Subcutaneous abdominal adipose tissue (tissue), 5 donors: ENCODE measurements around the gene BABAM2.

ENCODE experiments used
- H3K27ac ChIP-seq: one replicate; pipeline ENCODE4 v1.7.0; 2013; ENCODE audit warnings: low read depth, mild to moderate bottlenecking, inconsistent platforms, low read length, moderate library complexity
- H3K27me3 ChIP-seq, 5 donors: one replicate each; pipeline ENCODE4 v1.7.0; 2013; ENCODE audit warnings: low read length in 5 of 5, inconsistent platforms in 1 of 5; ENCODE audit not compliant: control insufficient read depth in 5 of 5, insufficient read depth in 4 of 5
- H3K36me3 ChIP-seq, 5 donors: one replicate each; pipeline ENCODE4 v1.7.0; 2013; ENCODE audit warnings: low read length in 5 of 5; ENCODE audit not compliant: control insufficient read depth in 5 of 5, insufficient read depth in 5 of 5
- H3K4me1 ChIP-seq, 5 donors: one replicate each; pipeline ENCODE4 v1.7.0; 2013; ENCODE audit warnings: low read length in 5 of 5, mild to moderate bottlenecking in 3 of 5, moderate library complexity in 1 of 5; ENCODE audit not compliant: control insufficient read depth in 5 of 5, insufficient read depth in 5 of 5
- H3K4me3 ChIP-seq, 5 donors: one replicate each; pipeline ENCODE4 v1.7.0; 2013; ENCODE audit warnings: low read length in 5 of 5, low read depth in 1 of 5
- H3K9ac ChIP-seq, 5 donors: one replicate each; pipeline ENCODE4 v1.7.0; 2013; ENCODE audit warnings: low read length in 5 of 5, mild to moderate bottlenecking in 4 of 5, moderate library complexity in 3 of 5
- H3K9me3 ChIP-seq, 5 donors: one replicate each; pipeline ENCODE4 v1.7.0; 2013; ENCODE audit warnings: low read length in 5 of 5; ENCODE audit not compliant: control insufficient read depth in 5 of 5
- donor health status: healthy.
- donor health status: healthy.
- donor health status: healthy.
- donor health status: healthy.
- donor health status: healthy.

BABAM2 gene

DNA sequence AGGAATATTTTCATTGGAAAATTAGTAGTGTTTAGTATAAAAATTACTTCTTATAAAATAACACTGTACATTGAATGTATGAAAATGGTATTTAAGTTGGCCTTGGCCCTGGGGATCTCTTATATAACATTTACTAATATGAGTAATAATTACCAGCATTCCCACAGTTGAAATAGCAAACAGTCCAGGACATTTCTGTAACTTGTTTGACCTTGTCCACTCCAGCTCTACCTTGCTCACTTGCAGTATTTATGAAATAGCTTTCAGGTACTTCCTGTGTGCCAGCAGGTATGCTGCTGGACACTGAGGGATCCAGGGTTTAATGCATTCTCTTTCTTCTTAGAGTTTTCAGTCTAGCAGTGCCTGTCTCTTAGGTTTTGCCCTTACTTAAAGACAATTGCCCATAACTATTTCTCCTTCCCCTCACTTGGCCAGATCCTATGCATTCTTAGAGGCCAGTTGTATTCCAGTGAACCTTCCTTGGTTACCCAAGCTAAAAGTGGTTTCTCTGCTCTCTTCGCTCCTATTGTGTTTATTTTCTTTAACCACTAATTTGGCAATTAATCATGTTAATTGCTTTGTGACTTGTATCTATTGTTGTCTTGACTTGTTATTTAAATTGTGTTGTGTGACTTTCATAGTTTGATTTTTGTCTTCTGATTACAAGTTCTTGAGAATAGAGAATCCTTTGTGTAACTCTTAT, 25.9 kb downstream of the BABAM2 start:
- Histone ChIP-seq H3K27ac (no peak overlapping the region), H3K9me3 (no peaks in the 10 kb centered on the region), H3K4me1 (peaks cover 0 to 27% (median 20%) of the 10 kb centered on the region in 5 donors), H3K4me3 (no peak overlapping the region), H3K27me3 (no peaks in the 10 kb centered on the region), H3K36me3 (no peaks in the 10 kb centered on the region), H3K9ac (no peak overlapping the region)

DNA sequence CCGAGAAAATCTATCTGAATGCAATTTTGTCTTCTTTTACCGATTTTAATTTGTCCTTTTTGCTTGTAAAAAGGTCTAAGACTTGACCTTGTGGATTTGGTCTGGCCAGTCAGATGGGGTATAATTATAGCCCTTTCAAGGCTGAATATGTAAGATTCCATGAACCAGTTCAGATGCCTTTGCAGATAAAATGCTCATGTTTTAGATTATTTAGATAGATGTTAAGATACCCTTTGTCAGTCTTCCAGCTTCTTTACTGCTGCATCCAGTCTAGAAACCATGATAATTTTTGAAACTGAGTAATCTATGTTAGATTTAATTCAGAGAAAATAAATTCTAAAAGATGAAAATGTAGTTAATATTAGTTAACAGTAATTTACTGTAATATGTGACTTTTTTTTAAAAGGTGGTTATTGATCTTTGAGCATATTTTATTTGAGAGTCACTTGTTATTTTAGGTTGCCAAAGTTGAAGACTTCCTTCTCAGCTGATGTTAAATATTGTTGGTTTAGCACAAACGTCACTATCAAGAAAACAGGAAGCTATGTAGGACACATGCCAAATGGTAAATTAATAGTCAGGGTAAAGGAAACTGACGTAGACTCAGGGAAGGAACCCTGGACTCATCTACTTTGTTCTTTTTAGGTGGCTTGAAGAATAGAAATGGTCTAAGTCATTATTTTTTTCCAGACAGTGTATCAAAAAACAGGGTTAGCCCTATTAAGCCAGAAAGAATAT, 29.8 kb downstream of the BABAM2 start:
- Histone ChIP-seq H3K27ac (peak overlapping the region; percentile 69), H3K4me3 (no peak overlapping the region), H3K27me3 (no peaks in the 10 kb centered on the region), H3K9me3 (no peaks in the 10 kb centered on the region), H3K9ac (peak overlapping the region in 1 of 5 donors; percentile 10), H3K36me3 (no peaks in the 10 kb centered on the region), H3K4me1 (peaks cover 0 to 14% (median 12%) of the 10 kb centered on the region in 5 donors)

GRCh38 chr2:27921424-27921823, 30.9 kb downstream of the BABAM2 start:
- H3K27me3 ChIP-seq = no peaks in the 10 kb centered on the region
- peak overlapping the region; percentile 69 for H3K27ac ChIP-seq
- H3K9ac ChIP-seq = no peak overlapping the region
- peaks cover 0 to 7% (median 0%) of the 10 kb centered on the region in 5 donors for H3K36me3 ChIP-seq
- no peak overlapping the region for H3K4me3 ChIP-seq
- H3K9me3 ChIP-seq = no peaks in the 10 kb centered on the region
- H3K4me1 ChIP-seq = peaks cover 0 to 9% (median 2%) of the 10 kb centered on the region in 5 donors

DNA sequence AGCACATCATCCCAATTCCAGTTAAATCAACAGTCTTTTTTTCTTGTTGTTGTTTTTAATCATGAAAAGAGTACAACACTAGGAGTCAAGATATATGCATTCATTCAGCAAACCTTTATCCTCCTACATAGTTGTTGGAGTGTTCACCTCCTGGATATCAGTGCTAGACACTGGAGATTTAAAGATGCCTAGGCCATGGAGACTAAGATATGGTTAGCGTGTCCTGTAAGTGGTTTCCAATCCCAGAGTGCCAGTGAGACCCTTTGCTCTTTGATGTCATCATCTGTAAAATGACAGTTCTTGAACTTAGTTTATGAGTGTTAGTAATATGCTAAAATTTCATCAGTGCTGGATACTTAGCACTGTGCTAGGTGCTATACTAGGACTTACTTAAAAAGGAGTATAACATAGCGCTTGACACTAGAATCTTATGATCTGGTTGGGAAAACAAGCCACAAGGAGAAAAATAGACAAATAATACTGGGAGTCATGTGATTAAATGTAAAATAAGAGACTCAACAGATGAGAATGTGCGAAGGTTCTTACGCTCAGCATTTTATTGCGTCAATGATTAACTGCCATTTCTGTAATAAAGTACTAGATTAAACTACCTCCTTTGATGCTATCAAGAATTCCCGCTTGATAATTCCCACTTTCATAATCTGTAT, 31.5 kb downstream of the BABAM2 start:
- H3K9me3 ChIP-seq = no peaks in the 10 kb centered on the region
- H3K27ac ChIP-seq = no peak overlapping the region
- H3K4me1 ChIP-seq = peaks cover 0 to 8% (median 0%) of the 10 kb centered on the region in 5 donors
- no peaks in the 10 kb centered on the region for H3K27me3 ChIP-seq
- H3K4me3 ChIP-seq = no peak overlapping the region
- H3K36me3 ChIP-seq = peaks cover 0 to 7% (median 0%) of the 10 kb centered on the region in 5 donors
- H3K9ac ChIP-seq = no peak overlapping the region

- H3K27ac ChIP-seq = no peak overlapping the region
- no peaks in the 10 kb centered on the region for H3K9me3 ChIP-seq
- H3K4me1 ChIP-seq = peaks cover 0 to 8% (median 0%) of the 10 kb centered on the region in 5 donors
- no peak overlapping the region for H3K9ac ChIP-seq
- no peak overlapping the region for H3K4me3 ChIP-seq
- H3K27me3 ChIP-seq = no peaks in the 10 kb centered on the region
- H3K36me3 ChIP-seq = peaks cover 0 to 7% (median 0%) of the 10 kb centered on the region in 5 donors
Measured at GRCh38 chr2:27922842-27923241, 32.3 kb downstream of the BABAM2 start.

- no peaks in the 10 kb centered on the region for H3K9me3 ChIP-seq
- no peak overlapping the region for H3K4me3 ChIP-seq
- H3K36me3 ChIP-seq = peaks cover 0 to 12% (median 0%) of the 10 kb centered on the region in 5 donors
- no peaks in the 10 kb centered on the region for H3K27me3 ChIP-seq
- H3K27ac ChIP-seq = no peak overlapping the region
- no peak overlapping the region for H3K9ac ChIP-seq
- H3K4me1 ChIP-seq = no peaks in the 10 kb centered on the region
Measured at GRCh38 chr2:27925766-27926472, 35.4 kb downstream of the BABAM2 start.

- Histone ChIP-seq H3K27ac (no peak overlapping the region), H3K27me3 (no peaks in the 10 kb centered on the region), H3K4me3 (no peak overlapping the region), H3K9ac (no peak overlapping the region), H3K4me1 (no peaks in the 10 kb centered on the region), H3K36me3 (peaks cover 0 to 12% (median 7%) of the 10 kb centered on the region in 5 donors), H3K9me3 (no peaks in the 10 kb centered on the region)
Measured at GRCh38 chr2:27929916-27930486, 39.5 kb downstream of the BABAM2 start.

- Histone ChIP-seq H3K36me3 (peaks cover 0 to 12% (median 5%) of the 10 kb centered on the region in 5 donors), H3K4me3 (no peak overlapping the region), H3K27me3 (no peaks in the 10 kb centered on the region), H3K27ac (no peak overlapping the region), H3K9ac (no peak overlapping the region), H3K9me3 (no peaks in the 10 kb centered on the region), H3K4me1 (no peaks in the 10 kb centered on the region)
Measured at GRCh38 chr2:27931361-27931950, 40.9 kb downstream of the BABAM2 start.

DNA sequence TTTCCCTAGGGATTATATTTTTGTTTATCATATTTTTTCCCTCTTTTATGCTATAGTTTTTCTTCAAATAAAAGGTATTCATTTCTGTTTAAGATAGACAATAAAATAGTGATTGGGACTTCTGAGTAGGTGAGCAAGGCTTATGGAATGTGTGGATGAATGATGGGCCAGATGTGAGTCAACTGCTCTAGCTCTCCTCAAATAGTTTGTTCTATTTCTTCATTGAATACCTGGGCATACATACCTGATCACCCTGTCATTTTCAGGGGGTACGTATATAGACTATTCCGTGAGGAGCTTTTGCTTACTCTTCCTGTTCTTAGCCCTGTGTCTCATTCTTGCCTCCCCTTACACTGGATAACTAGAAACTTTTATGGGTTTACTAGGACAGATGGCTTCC, 41.9 kb downstream of the BABAM2 start:
- no peaks in the 10 kb centered on the region for H3K4me1 ChIP-seq
- no peaks in the 10 kb centered on the region for H3K9me3 ChIP-seq
- H3K9ac ChIP-seq = no peak overlapping the region
- H3K27me3 ChIP-seq = no peaks in the 10 kb centered on the region
- H3K27ac ChIP-seq = no peak overlapping the region
- peaks cover 0 to 12% (median 5%) of the 10 kb centered on the region in 5 donors for H3K36me3 ChIP-seq
- H3K4me3 ChIP-seq = no peak overlapping the region
